Measurements from ENCODE around the gene PAPPA2.

PAPPA2 gene

DNA sequence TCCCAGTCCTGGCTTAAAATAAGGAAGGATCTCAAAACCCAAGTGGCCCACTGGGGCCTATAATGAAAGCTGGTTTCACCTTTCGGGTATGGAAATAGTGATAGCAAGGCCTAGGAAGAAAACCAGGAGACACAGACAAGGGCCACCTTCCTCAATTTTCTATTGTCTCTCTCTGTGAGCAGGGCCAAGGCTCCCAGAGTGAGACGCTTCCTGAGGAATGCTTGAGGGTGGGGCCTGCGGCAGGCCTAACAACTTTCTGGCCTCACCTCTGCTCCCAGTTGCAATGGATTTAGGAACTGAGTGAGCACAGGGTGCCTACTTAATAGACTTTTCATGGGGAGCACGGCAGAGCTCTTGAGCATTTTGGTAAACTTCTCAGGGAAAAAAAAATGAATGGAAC, 400.6 kb downstream of the PAPPA2 start:
- H3K14ac ChIP-seq (ENCODE audit: low read length), result no peak overlapping the region
- no peak overlapping the region for H3K4me2 ChIP-seq (ENCODE audit: low read length)
- H4K8ac ChIP-seq (ENCODE audit: low read depth, low read length), result peak overlapping the region; percentile 27
- no peak overlapping the region for H3K27ac ChIP-seq (ENCODE audit: low read depth, low read length)
- DNase-seq, result peak in 1 of 2 donors; percentile 38
- no peak overlapping the region for H2AFZ ChIP-seq (ENCODE audit: insufficient read depth, low read length, poor library complexity)
- no peak overlapping the region for H4K91ac ChIP-seq (ENCODE audit: low read depth, low read length)
- H3K4me1 ChIP-seq (ENCODE audit: control insufficient read depth in 1 of 2, insufficient read depth in 2 of 2, low read length in 2 of 2), result peaks cover 4 to 5% of the 10 kb centered on the region in 2 experiments
- H3K79me1 ChIP-seq (ENCODE audit: low read length), result no peaks in the 10 kb centered on the region
- no peak overlapping the region for H3K4ac ChIP-seq (ENCODE audit: low read depth, low read length)
- no peak overlapping the region for H4K12ac ChIP-seq (ENCODE audit: low read depth, low read length)
- H3K4me3 ChIP-seq (ENCODE audit: low read depth, low read length), result no peak overlapping the region
- H2BK5ac ChIP-seq (ENCODE audit: low read depth, low read length, poor library complexity), result no peak overlapping the region
- H2BK12ac ChIP-seq (ENCODE audit: low read length), result no peak overlapping the region
- H3K79me2 ChIP-seq (ENCODE audit: control insufficient read depth, insufficient read depth, low read length, poor library complexity), result no peaks in the 10 kb centered on the region
- no peak overlapping the region for H2AK5ac ChIP-seq (ENCODE audit: low read length)
- H3K23ac ChIP-seq (ENCODE audit: low read length), result no peak overlapping the region
- WGBS (ENCODE audit: extremely low coverage, insufficient coverage, insufficient read length), result no CpG with 5 or more reads among the region's 4 CpGs
- H3K9me3 ChIP-seq (ENCODE audit: insufficient read depth, low read depth, low read length), result no peaks in the 10 kb centered on the region
- no peak overlapping the region for H3K18ac ChIP-seq (ENCODE audit: low read length)
- no peaks in the 10 kb centered on the region for H3K27me3 ChIP-seq (ENCODE audit: insufficient read depth, low read length)
- no peaks in the 10 kb centered on the region for H3K36me3 ChIP-seq (ENCODE audit: control insufficient read depth in 1 of 2, insufficient read depth in 2 of 2, low read length in 2 of 2)
- no peak overlapping the region for H2BK120ac ChIP-seq (ENCODE audit: insufficient read depth, low read length, poor library complexity)
- H3K9ac ChIP-seq (ENCODE audit: low read length), result no peak overlapping the region

DNA sequence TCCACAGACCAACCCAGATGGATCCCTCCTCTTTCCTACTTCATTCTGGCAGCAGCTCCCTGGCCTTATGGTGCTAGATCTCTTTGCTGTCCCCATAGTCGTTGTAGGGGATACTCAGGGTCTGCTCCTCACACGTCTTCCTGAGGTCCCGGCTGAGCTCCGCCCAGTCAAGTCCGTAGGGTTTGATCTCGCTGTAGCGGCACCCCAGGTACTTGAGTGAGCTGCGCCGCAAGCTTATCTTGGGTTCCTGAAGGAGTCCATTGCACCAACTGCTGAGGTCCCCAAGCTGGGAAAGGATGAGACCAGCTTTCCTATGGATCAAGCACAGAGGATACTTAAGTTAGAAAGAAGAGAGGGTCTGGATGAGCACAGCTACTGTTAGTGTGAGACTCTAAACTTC, 401.2 kb downstream of the PAPPA2 start:
- Histone ChIP-seq H3K79me1 (ENCODE audit: low read length) (no peaks in the 10 kb centered on the region), H3K4me2 (ENCODE audit: low read length) (no peak overlapping the region), H4K12ac (ENCODE audit: low read depth, low read length) (no peak overlapping the region), H2AFZ (ENCODE audit: insufficient read depth, low read length, poor library complexity) (no peak overlapping the region), H3K18ac (ENCODE audit: low read length) (no peak overlapping the region), H2AK5ac (ENCODE audit: low read length) (no peak overlapping the region), H3K36me3 (ENCODE audit: control insufficient read depth in 1 of 2, insufficient read depth in 2 of 2, low read length in 2 of 2) (no peaks in the 10 kb centered on the region), H2BK12ac (ENCODE audit: low read length) (peak overlapping the region; percentile 32), H4K91ac (ENCODE audit: low read depth, low read length) (peak overlapping the region; percentile 51), H3K9me3 (ENCODE audit: insufficient read depth, low read depth, low read length) (no peaks in the 10 kb centered on the region), H3K79me2 (ENCODE audit: control insufficient read depth, insufficient read depth, low read length, poor library complexity) (no peaks in the 10 kb centered on the region), H3K27me3 (ENCODE audit: insufficient read depth, low read length) (no peaks in the 10 kb centered on the region), H4K8ac (ENCODE audit: low read depth, low read length) (no peak overlapping the region), H3K4me3 (ENCODE audit: low read depth, low read length) (no peak overlapping the region), H3K4ac (ENCODE audit: low read depth, low read length) (no peak overlapping the region), H3K23ac (ENCODE audit: low read length) (no peak overlapping the region), H2BK120ac (ENCODE audit: insufficient read depth, low read length, poor library complexity) (no peak overlapping the region), H3K27ac (ENCODE audit: low read depth, low read length) (no peak overlapping the region), H3K14ac (ENCODE audit: low read length) (no peak overlapping the region), H3K9ac (ENCODE audit: low read length) (no peak overlapping the region), H3K4me1 (ENCODE audit: control insufficient read depth in 1 of 2, insufficient read depth in 2 of 2, low read length in 2 of 2) (peaks cover 4 to 5% of the 10 kb centered on the region in 2 experiments), H2BK5ac (ENCODE audit: low read depth, low read length, poor library complexity) (no peak overlapping the region)
- no peak for DNase-seq
- WGBS (ENCODE audit: extremely low coverage, insufficient coverage, insufficient read length), result no CpG with 5 or more reads among the region's 9 CpGs

DNA sequence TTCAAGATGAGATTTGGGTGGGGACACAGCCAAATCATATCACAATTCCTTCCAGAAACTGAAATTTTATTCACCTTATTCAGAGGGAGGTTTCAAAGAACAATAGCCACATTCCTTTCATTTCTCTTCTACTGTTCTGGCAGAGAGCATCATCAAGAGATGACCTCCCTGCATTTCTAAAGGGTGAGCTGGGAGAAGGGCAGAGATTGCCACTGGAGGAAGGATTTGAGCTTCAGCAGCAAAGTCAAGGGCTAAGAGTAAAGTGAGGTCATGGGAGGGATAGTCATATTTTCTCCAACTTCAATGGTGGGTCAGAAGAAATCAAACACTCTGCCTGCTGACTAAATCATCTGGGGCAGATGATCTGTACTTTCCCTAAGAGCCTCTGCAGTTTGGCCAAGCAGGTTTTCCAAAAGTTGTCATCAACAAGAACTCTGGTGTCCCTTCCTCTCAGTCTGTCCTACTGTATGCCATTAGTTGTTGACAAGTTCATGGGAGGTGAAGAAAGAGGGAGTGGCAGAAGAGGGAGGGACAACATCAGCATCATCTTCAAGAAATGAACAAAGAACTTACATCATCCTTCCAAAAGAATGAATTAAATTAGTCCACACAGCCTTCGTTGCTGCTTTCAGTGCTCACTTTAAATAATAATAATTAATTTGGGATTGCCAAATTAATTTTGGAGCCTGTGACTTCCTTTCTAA, 403.2 kb downstream of the PAPPA2 start:
- no peak overlapping the region for H2BK5ac ChIP-seq (ENCODE audit: low read depth, low read length, poor library complexity)

DNA sequence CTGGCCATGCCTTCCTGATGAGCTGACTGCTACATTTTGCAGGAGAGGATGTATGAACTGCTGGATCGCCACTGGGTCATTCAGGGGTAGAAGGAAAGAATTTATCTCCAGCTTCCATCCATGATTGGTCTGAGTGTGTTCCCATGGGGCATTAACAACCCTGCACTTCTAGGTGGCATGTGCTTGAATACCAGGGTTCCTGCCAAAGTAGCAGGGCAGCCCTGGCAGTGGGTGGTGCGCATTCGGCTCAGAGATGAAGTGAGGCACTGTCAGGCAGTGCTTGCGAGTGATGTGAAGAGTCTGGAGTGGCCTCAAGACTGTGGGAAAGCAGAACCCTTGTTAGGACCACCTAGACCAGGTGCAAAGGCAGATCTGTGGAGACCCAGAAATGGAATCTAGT, 406.6 kb downstream of the PAPPA2 start:
- Histone ChIP-seq H4K8ac (ENCODE audit: low read depth, low read length) (no peak overlapping the region), H3K18ac (ENCODE audit: low read length) (no peak overlapping the region), H2BK5ac (ENCODE audit: low read depth, low read length, poor library complexity) (no peak overlapping the region), H3K79me2 (ENCODE audit: control insufficient read depth, insufficient read depth, low read length, poor library complexity) (no peaks in the 10 kb centered on the region), H3K27me3 (ENCODE audit: insufficient read depth, low read length) (no peaks in the 10 kb centered on the region), H2BK12ac (ENCODE audit: low read length) (peak overlapping the region; percentile 67), H3K79me1 (ENCODE audit: low read length) (no peaks in the 10 kb centered on the region), H3K4me3 (ENCODE audit: low read depth, low read length) (no peak overlapping the region), H3K9ac (ENCODE audit: low read length) (no peak overlapping the region), H2AFZ (ENCODE audit: insufficient read depth, low read length, poor library complexity) (no peak overlapping the region), H4K91ac (ENCODE audit: low read depth, low read length) (peak overlapping the region; percentile 40), H3K4me1 (ENCODE audit: control insufficient read depth in 1 of 2, insufficient read depth in 2 of 2, low read length in 2 of 2) (no peaks in the 10 kb centered on the region), H4K12ac (ENCODE audit: low read depth, low read length) (no peak overlapping the region), H2BK120ac (ENCODE audit: insufficient read depth, low read length, poor library complexity) (no peak overlapping the region), H3K27ac (ENCODE audit: low read depth, low read length) (no peak overlapping the region), H2AK5ac (ENCODE audit: low read length) (no peak overlapping the region), H3K23ac (ENCODE audit: low read length) (no peak overlapping the region), H3K14ac (ENCODE audit: low read length) (peak overlapping the region; percentile 55), H3K36me3 (ENCODE audit: control insufficient read depth in 1 of 2, insufficient read depth in 2 of 2, low read length in 2 of 2) (no peaks in the 10 kb centered on the region), H3K4ac (ENCODE audit: low read depth, low read length) (no peak overlapping the region), H3K9me3 (ENCODE audit: insufficient read depth, low read depth, low read length) (no peaks in the 10 kb centered on the region), H3K4me2 (ENCODE audit: low read length) (no peak overlapping the region)
- DNase-seq, result no peak
- WGBS (ENCODE audit: extremely low coverage, insufficient coverage, insufficient read length), result no CpG with 5 or more reads among the region's 4 CpGs

More for the DNA sequence above, 403.2 kb downstream of the PAPPA2 start:
- H3K23ac ChIP-seq (ENCODE audit: low read length), result no peak overlapping the region
- H3K14ac ChIP-seq (ENCODE audit: low read length), result no peak overlapping the region
- H3K4me3 ChIP-seq (ENCODE audit: low read depth, low read length), result no peak overlapping the region
- H3K9ac ChIP-seq (ENCODE audit: low read length), result no peak overlapping the region
- no peak overlapping the region for H3K4ac ChIP-seq (ENCODE audit: low read depth, low read length)
- peak overlapping the region; percentile 16 for H2BK12ac ChIP-seq (ENCODE audit: low read length)
- H3K36me3 ChIP-seq (ENCODE audit: control insufficient read depth in 1 of 2, insufficient read depth in 2 of 2, low read length in 2 of 2), result no peaks in the 10 kb centered on the region
- H4K12ac ChIP-seq (ENCODE audit: low read depth, low read length), result no peak overlapping the region
- no peak overlapping the region for H2AK5ac ChIP-seq (ENCODE audit: low read length)
- H2BK120ac ChIP-seq (ENCODE audit: insufficient read depth, low read length, poor library complexity), result no peak overlapping the region
- no peak overlapping the region for H4K91ac ChIP-seq (ENCODE audit: low read depth, low read length)
- no peaks in the 10 kb centered on the region for H3K27me3 ChIP-seq (ENCODE audit: insufficient read depth, low read length)
- H3K4me1 ChIP-seq (ENCODE audit: control insufficient read depth in 1 of 2, insufficient read depth in 2 of 2, low read length in 2 of 2), result peaks cover 4 to 5% of the 10 kb centered on the region in 2 experiments
- no peak overlapping the region for H3K18ac ChIP-seq (ENCODE audit: low read length)
- no peaks in the 10 kb centered on the region for H3K9me3 ChIP-seq (ENCODE audit: insufficient read depth, low read depth, low read length)
- H3K79me1 ChIP-seq (ENCODE audit: low read length), result no peaks in the 10 kb centered on the region
- peak; percentile 41 to 72 for DNase-seq
- H3K79me2 ChIP-seq (ENCODE audit: control insufficient read depth, insufficient read depth, low read length, poor library complexity), result no peaks in the 10 kb centered on the region
- no peak overlapping the region for H3K27ac ChIP-seq (ENCODE audit: low read depth, low read length)
- H2AFZ ChIP-seq (ENCODE audit: insufficient read depth, low read length, poor library complexity), result no peak overlapping the region
- H3K4me2 ChIP-seq (ENCODE audit: low read length), result no peak overlapping the region
- H4K8ac ChIP-seq (ENCODE audit: low read depth, low read length), result no peak overlapping the region
- no CpG with 5 or more reads among the region's 1 CpG for WGBS (ENCODE audit: extremely low coverage, insufficient coverage, insufficient read length)

Data from trophoblast cell (in vitro differentiated cells and primary cell).